HG02610 (cell line): ENCODE results near the gene NME2.

Experiments
- ATAC-seq: cut with Tn5 transposase; IDR thresholded peaks from one replicate; pipeline ENCODE4 v1.9.1; 2021; ENCODE audit warnings: mild to moderate bottlenecking, moderate library complexity; ENCODE audit not compliant: unreplicated experiment

Gene NME2

GRCh38 chr17:51200295-51200694, 34.1 kb downstream of the NME2 start:
- no peak for ATAC-seq

GRCh38 chr17:51200846-51201245, 34.6 kb downstream of the NME2 start:
- ATAC-seq, result no peak

GRCh38 chr17:51203838-51204237, 37.6 kb downstream of the NME2 start:
- no peak for ATAC-seq

- ATAC-seq, result no peak
Measured at GRCh38 chr17:51214920-51215319, 48.7 kb downstream of the NME2 start.

GRCh38 chr17:51217946-51218345, 51.7 kb downstream of the NME2 start:
- ATAC-seq, result no peak

GRCh38 chr17:51221322-51221721, 55.1 kb downstream of the NME2 start:
- no peak for ATAC-seq
